H1 (cell line): ENCODE results near the gene TTC28. TPM values are rescaled to one million over a fixed set of nuclear protein-coding genes. Genes with fewer than 3 reads are reported as not detected.

Experiments
- CTCF ChIA-PET: fragments of 300-600 bp; sonication (Branson Sonifier 250); formaldehyde crosslinking; loops from one replicate; lab custom pipeline; 2021; ENCODE audit not compliant: partially characterized antibody; lab: Charles Lee
- POLR2A ChIA-PET: fragments of 300-600 bp; sonication (Branson Sonifier 250); formaldehyde crosslinking; loops from one replicate; lab custom pipeline; 2021; ENCODE audit warnings: inconsistent platforms; ENCODE audit not compliant: partially characterized antibody; lab: Charles Lee
- DNase-seq, 2 experiments: peaks; one replicate each; pipeline versions ENCODE4 v3.0.0 to v3.0.0-alpha.2; 2010 to 2022; ENCODE audit warnings: low spot score in 2 of 2, low read depth in 1 of 2, mixed read lengths in 1 of 2
- FAIRE-seq: peaks from 2 replicates; lab custom pipeline; 2011; peaks lifted over from hg19 to GRCh38; lab: Jason Lieb, UNC
- H2AFZ ChIP-seq: 2 replicates; pipeline ENCODE4 v1.8.1; 2012; ENCODE audit warnings: low read length, inconsistent platforms
- H2AK5ac ChIP-seq: 2 replicates; pipeline ENCODE4 v1.6.1; 2013; ENCODE audit warnings: low read depth, low read length
- H2BK120ac ChIP-seq: replicated peaks from 2 replicates; pipeline ENCODE3; 2013; ENCODE audit warnings: low read depth, low read length, inconsistent platforms
- H2BK12ac ChIP-seq: 2 replicates; pipeline ENCODE4 v1.6.1; 2013; ENCODE audit warnings: low read depth, low read length
- H2BK15ac ChIP-seq: 2 replicates; pipeline ENCODE4 v1.6.1; 2013; ENCODE audit warnings: low read length
- H2BK20ac ChIP-seq: 2 replicates; pipeline ENCODE4 v1.6.1; 2013; ENCODE audit warnings: low read length
- H2BK5ac ChIP-seq: 2 replicates; pipeline ENCODE4 v1.6.1; 2013; ENCODE audit warnings: low read depth, low read length
- H3K14ac ChIP-seq: 2 replicates; pipeline ENCODE4 v1.6.1; 2013; ENCODE audit warnings: inconsistent platforms; ENCODE audit not compliant: insufficient read length
- H3K18ac ChIP-seq: 2 replicates; pipeline ENCODE4 v1.6.1; 2013; ENCODE audit warnings: low read length; ENCODE audit errors: extremely low read depth
- H3K23ac ChIP-seq: 2 replicates; pipeline ENCODE4 v1.6.1; 2013; ENCODE audit warnings: inconsistent platforms; ENCODE audit not compliant: insufficient read length
- H3K23me2 ChIP-seq: 2 replicates; pipeline ENCODE4 v1.6.1; 2013; ENCODE audit warnings: low read depth, low read length
- H3K27ac ChIP-seq: 2 replicates; pipeline ENCODE4 v1.6.1; 2011; ENCODE audit warnings: low read depth, low read length, inconsistent platforms
- H3K27me3 ChIP-seq, 4 experiments: replicated peaks in 1 of 4; 1 replicate in 1 of 4; 2 replicates in 3 of 4; pipeline versions ENCODE4 v1.6.1 to v1.8.1; 2011 to 2013; ENCODE audit warnings: low read length in 3 of 4, mild to moderate bottlenecking in 3 of 4, inconsistent platforms in 2 of 4, mixed read lengths in 2 of 4, moderate library complexity in 1 of 4; ENCODE audit not compliant: control insufficient read depth in 3 of 4, insufficient read depth in 3 of 4; ENCODE audit errors: extremely low read depth in 1 of 4
- H3K36me3 ChIP-seq, 4 experiments: 2 replicates each; pipeline versions ENCODE4 v1.6.1 to v1.8.1; 2011 to 2013; ENCODE audit warnings: mild to moderate bottlenecking in 4 of 4, low read length in 3 of 4, moderate library complexity in 2 of 4, control low read depth in 1 of 4, inconsistent platforms in 1 of 4; ENCODE audit not compliant: insufficient read depth in 4 of 4, control insufficient read depth in 2 of 4
- H3K4ac ChIP-seq: replicated peaks from 2 replicates; pipeline ENCODE3; 2013; ENCODE audit warnings: low read length, low read depth, mixed read lengths, inconsistent platforms; ENCODE audit not compliant: insufficient read length
- H3K4me1 ChIP-seq, 4 experiments: replicated peaks in 1 of 4; 1 replicate in 1 of 4; 2 replicates in 3 of 4; pipeline versions ENCODE4 v1.6.1 to v1.8.1; 2011 to 2013; ENCODE audit warnings: low read length in 3 of 4, inconsistent platforms in 2 of 4, mixed read lengths in 1 of 4; ENCODE audit not compliant: insufficient read depth in 4 of 4, control insufficient read depth in 3 of 4
- H3K4me2 ChIP-seq, 2 experiments: 2 replicates each; pipeline versions ENCODE4 v1.6.1 to v1.8.1; 2011 to 2013; ENCODE audit warnings: low read depth in 2 of 2, low read length in 2 of 2, control low read depth in 1 of 2, inconsistent platforms in 1 of 2, mild to moderate bottlenecking in 1 of 2; ENCODE audit not compliant: insufficient read depth in 1 of 2
- H3K4me3 ChIP-seq, 4 experiments: fragments of 200-600, 300-600 bp in 1 of 4; sonication (generic), shearing (Covaris generic), sonication (Bioruptor Twin) in 1 of 4; 2 replicates each; pipeline versions ENCODE4 v1.5.1 to v1.8.1; 2011 to 2016; ENCODE audit warnings: low read length in 4 of 4, low read depth in 3 of 4, control low read depth in 2 of 4, inconsistent platforms in 2 of 4, mild to moderate bottlenecking in 2 of 4, mixed read lengths in 1 of 4, moderate library complexity in 1 of 4; ENCODE audit not compliant: insufficient read depth in 2 of 4; ENCODE audit errors: extremely low read depth in 1 of 4
- H3K56ac ChIP-seq: replicated peaks from 2 replicates; pipeline ENCODE3; 2013; ENCODE audit warnings: low read depth, mild to moderate bottlenecking, mixed read lengths, low read length, inconsistent platforms; ENCODE audit not compliant: insufficient read length
- H3K79me1 ChIP-seq: 2 replicates; pipeline ENCODE4 v1.6.1; 2013; ENCODE audit warnings: low read depth, low read length, control low read depth
- H3K79me2 ChIP-seq, 2 experiments: 2 replicates each; pipeline versions ENCODE4 v1.6.1 to v1.8.1; 2012 to 2013; ENCODE audit warnings: low read length in 2 of 2, mild to moderate bottlenecking in 2 of 2, inconsistent platforms in 1 of 2; ENCODE audit not compliant: insufficient read depth in 2 of 2, control insufficient read depth in 1 of 2
- H3K9ac ChIP-seq, 4 experiments: replicated peaks in 1 of 4; 1 replicate in 1 of 4; 2 replicates in 3 of 4; pipeline versions ENCODE4 v1.6.1 to v1.8.1; 2011 to 2013; ENCODE audit warnings: low read depth in 3 of 4, low read length in 3 of 4, control low read depth in 2 of 4, mild to moderate bottlenecking in 2 of 4, moderate library complexity in 2 of 4, inconsistent platforms in 1 of 4; ENCODE audit errors: extremely low read depth in 1 of 4
- H3K9me3 ChIP-seq, 2 experiments: 2 replicates each; pipeline versions ENCODE4 v1.6.1 to v1.8.1; 2012 to 2013; ENCODE audit warnings: mild to moderate bottlenecking in 2 of 2, moderate library complexity in 2 of 2, control low read depth in 1 of 2, inconsistent platforms in 1 of 2, low read depth in 1 of 2, low read length in 1 of 2, mixed read lengths in 1 of 2; ENCODE audit not compliant: insufficient read depth in 2 of 2
- H4K20me1 ChIP-seq, 2 experiments: replicated peaks in 1 of 2; 2 replicates each; pipeline versions ENCODE3 to v1.8.1; 2011 to 2013; ENCODE audit warnings: inconsistent platforms in 2 of 2, low read length in 2 of 2, mild to moderate bottlenecking in 1 of 2; ENCODE audit not compliant: insufficient read depth in 2 of 2, control insufficient read depth in 1 of 2
- H4K5ac ChIP-seq: 2 replicates; pipeline ENCODE4 v1.6.1; 2013; ENCODE audit warnings: low read length, low read depth, mixed read lengths, inconsistent platforms; ENCODE audit not compliant: insufficient read length
- H4K8ac ChIP-seq: 2 replicates; pipeline ENCODE4 v1.8.0; 2013; ENCODE audit warnings: mild to moderate bottlenecking, moderate library complexity, low read length, inconsistent platforms; ENCODE audit not compliant: insufficient read depth; ENCODE audit errors: extremely low read depth
- H4K91ac ChIP-seq: replicated peaks from 2 replicates; pipeline ENCODE3; 2013; ENCODE audit warnings: low read length, mixed read lengths, inconsistent platforms; ENCODE audit not compliant: insufficient read length
- BCL11A ChIP-seq, 2 experiments: IDR thresholded peaks; one replicate each; pipeline ENCODE4 v1.6.1; 2011; ENCODE audit warnings: low read depth in 2 of 2, low read length in 2 of 2, mild to moderate bottlenecking in 2 of 2
- CBX8 ChIP-seq: fragments of 300-800, 300-1000 bp; sonication (generic); IDR thresholded peaks from 2 replicates; pipeline ENCODE4 v1.7.1; 2016; ENCODE audit warnings: low read depth, low read length, borderline replicate concordance
- PHF8 ChIP-seq: fragments of 200-600 bp; sonication (generic); conservative IDR thresholded peaks from 2 replicates; pipeline ENCODE4 v1.7.1; 2012; ENCODE audit warnings: low read depth, mild to moderate bottlenecking, inconsistent platforms, low read length, moderate library complexity
- SIN3A ChIP-seq, 2 experiments: IDR thresholded peaks in 1 of 2; conservative IDR thresholded peaks in 1 of 2; 2 replicates each; pipeline ENCODE4 v1.6.1; 2011 to 2012; ENCODE audit warnings: low read length in 2 of 2, improper control_type of control experiment in 1 of 2, low read depth in 1 of 2, mild to moderate bottlenecking in 1 of 2
- SIRT6 ChIP-seq: IDR thresholded peaks from one replicate; pipeline ENCODE4 v1.7.1; 2012; ENCODE audit warnings: low read length, inconsistent platforms
- WGBS, 2 experiments: shearing (Covaris generic) in 1 of 2; methylation state at CpG; one replicate each; pipeline versions ENCODE4 v1.1.6 to v1.1.7; 2013 to 2015; ENCODE audit warnings: low lambda C conversion rate in 2 of 2, mixed read lengths in 2 of 2, inconsistent platforms in 1 of 2, low coverage in 1 of 2, missing lambda C conversion rate in 1 of 2; ENCODE audit not compliant: insufficient replicate concordance in 2 of 2, insufficient coverage in 1 of 2, insufficient read length in 1 of 2; ENCODE audit errors: extremely low coverage in 1 of 2, missing lambda C conversion rate in 1 of 2; 5-methylcytosine and 5-hydroxymethylcytosine counted together
- polyA plus RNA-seq, 7 experiments: library from polyadenylated mRNA; depleted of rRNA in 3 of 7; stranded (reverse) in 5 of 7; unstranded in 2 of 7; fragments of >200 nt in 5 of 7; fragments of 200-250 nt in 2 of 7; gene quantifications; 1 replicate in 5 of 7; 2 replicates in 1 of 7; 4 replicates in 1 of 7; pipeline versions ENCODE4 v1.2.1 to v1.2.3, GENCODE V29; 2011 to 2013; ENCODE audit warnings: missing spikeins in 2 of 7, mixed read lengths in 2 of 7
- total RNA-seq: library from RNA; stranded (reverse); fragmentation: NEBNext Ultra II Directional; extraction: Animal tissue kit (Norgen Biotek cat#: 25700); gene quantifications from 2 replicates; pipeline ENCODE4 v1.2.1, GENCODE V29; 2021

Gene TTC28
- total and polyA plus RNA-seq, 2 of the 8 experiments (the other 6 are each of a cell fraction or from before 2014, with no cell fraction given) = 2.6 to 12.6 TPM

DNA sequence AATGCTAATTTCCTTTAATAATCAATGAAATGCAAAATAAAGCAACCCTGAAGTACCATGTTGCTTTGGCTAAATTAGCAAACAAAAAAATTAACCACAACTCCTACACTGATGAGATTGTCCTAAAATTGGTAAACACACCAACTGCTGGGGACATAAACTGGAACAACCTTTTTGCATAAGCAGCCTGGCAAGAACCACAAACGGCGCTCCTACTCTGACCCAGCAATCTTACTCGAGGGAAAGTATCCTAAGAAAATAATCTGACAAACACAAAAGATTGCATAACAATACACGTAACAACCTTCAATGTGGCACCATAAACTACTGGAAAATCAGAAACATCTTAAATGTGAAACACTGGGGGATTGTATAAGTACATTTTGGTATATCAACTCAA lies 570.8 kb downstream of the TTC28 start:
- no peak overlapping the region for H3K4me2 ChIP-seq
- H2AK5ac ChIP-seq = no peak overlapping the region
- CTCF ChIA-PET = interaction anchor here (1.0 to 1.3 kb wide), 2 partner anchors 26 to 54 kb away, joined by 3 read pairs; no protein-coding TSS in a partner anchor
- DNase-seq (no peak), FAIRE-seq (no peak)
- H3K18ac ChIP-seq = no peak overlapping the region
- H2BK120ac ChIP-seq = no peak overlapping the region
- no peak overlapping the region for H3K4ac ChIP-seq
- no peak overlapping the region for H4K91ac ChIP-seq
- H3K23ac ChIP-seq = no peak overlapping the region
- peaks cover 1 to 14% (median 3%) of the 10 kb centered on the region in 4 experiments; a peak in 5 of 7 replicates for H3K4me1 ChIP-seq
- H4K8ac ChIP-seq = no peak overlapping the region
- no peak overlapping the region for H2BK20ac ChIP-seq
- H4K20me1 ChIP-seq = no peaks in the 10 kb centered on the region
- H3K27ac ChIP-seq = no peak overlapping the region
- H3K79me2 ChIP-seq = no peaks in the 10 kb centered on the region
- POLR2A ChIA-PET = no interaction called here
- H3K14ac ChIP-seq = no peak overlapping the region
- H2BK15ac ChIP-seq = no peak overlapping the region
- WGBS, 2 experiments = 93% methylated on average over 4 of the region's 4 CpGs; no CpG with 5 or more reads in 1 of the 2 experiments
- no peaks in the 10 kb centered on the region for H3K9me3 ChIP-seq
- no peaks in the 10 kb centered on the region for H3K23me2 ChIP-seq
- H3K4me3 ChIP-seq = no peak overlapping the region
- TF ChIP-seq SIRT6 = no peak
- TF ChIP-seq SIN3A (conservative IDR thresholded peaks at IDR 0.05 in 1 of 2, IDR thresholded peaks at IDR 0.05 in 1 of 2; ENCODE audit: low read depth in 1 of 2, low read length in 2 of 2) = no peak
- no peak for TF ChIP-seq PHF8
- no peak for TF ChIP-seq CBX8
- TF ChIP-seq BCL11A (IDR thresholded peaks at IDR 0.05; ENCODE audit: low read depth in 2 of 2, low read length in 2 of 2) = no peak
- H2BK12ac ChIP-seq = no peak overlapping the region
- no peak overlapping the region for H2BK5ac ChIP-seq
- H3K56ac ChIP-seq = no peak overlapping the region
- no peaks in the 10 kb centered on the region for H3K79me1 ChIP-seq
- H4K5ac ChIP-seq = no peak overlapping the region
- no peak overlapping the region for H2AFZ ChIP-seq
- no peaks in the 10 kb centered on the region for H3K27me3 ChIP-seq
- no peak overlapping the region for H3K9ac ChIP-seq
- no peaks in the 10 kb centered on the region; a peak in 1 of 8 replicates for H3K36me3 ChIP-seq
